ENCODE measurements around the gene COL11A2. TPM values are rescaled to one million over a fixed set of nuclear protein-coding genes. Genes with fewer than 3 reads are reported as not detected.

COL11A2 gene
- polyA plus RNA-seq, 1 donor from 2014 or later, result 9.8 TPM

DNA sequence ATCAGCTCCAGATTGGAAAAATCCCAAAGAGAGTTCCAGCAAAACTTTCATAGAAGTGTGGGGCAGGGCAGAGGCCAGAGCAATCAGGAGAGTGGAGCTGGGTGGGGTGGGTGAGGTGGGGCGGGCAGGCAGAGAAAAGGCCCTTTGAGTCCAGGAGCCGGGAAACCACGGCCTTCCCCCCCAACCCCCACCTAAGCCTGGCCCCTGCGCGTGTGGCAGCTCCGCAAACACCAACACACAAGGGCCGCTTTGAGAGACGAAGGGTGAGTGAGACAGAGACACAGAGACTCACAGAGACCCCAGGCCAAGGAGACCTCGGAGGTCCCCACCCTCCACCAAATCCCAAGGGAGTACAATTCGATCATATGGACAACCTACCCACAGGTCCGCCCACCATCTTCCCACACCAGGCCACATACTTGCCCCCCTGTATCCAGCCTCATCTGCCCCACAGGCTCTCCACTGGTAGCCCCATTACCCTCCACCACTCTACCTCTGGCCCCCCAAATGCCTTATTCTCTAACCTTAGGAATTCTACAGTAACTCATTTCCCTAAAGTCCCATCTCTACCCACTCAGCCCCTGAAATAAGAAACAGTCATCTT is 1.7 kb downstream of the COL11A2 start:
- H3K27me3 ChIP-seq (ENCODE audit: insufficient read depth, low read depth, low read length), result peaks cover 17% of the 10 kb centered on the region
- H3F3A ChIP-seq (ENCODE audit: insufficient read depth, low read length, poor library complexity, severe bottlenecking), result no peaks in the 10 kb centered on the region
- no peak overlapping the region for H3K27ac ChIP-seq (ENCODE audit: low read length)
- no peak overlapping the region for H3K9ac ChIP-seq (ENCODE audit: low read length)
- H3K36me3 ChIP-seq (ENCODE audit: insufficient read depth, low read length), result peaks cover 8% of the 10 kb centered on the region
- no peaks in the 10 kb centered on the region for H3K9me2 ChIP-seq (ENCODE audit: insufficient read depth, low read length)
- H2AFZ ChIP-seq (ENCODE audit: low read depth, low read length), result no peak overlapping the region
- no peak overlapping the region for H3K4me2 ChIP-seq (ENCODE audit: low read length)
- no peaks in the 10 kb centered on the region for H3K9me3 ChIP-seq (ENCODE audit: low read length)
- no peaks in the 10 kb centered on the region for H3K79me2 ChIP-seq (replicated peaks; ENCODE audit: insufficient read depth, low read length)
- no peak for TF ChIP-seq POLR2AphosphoS5 (IDR thresholded peaks at IDR 0.05)
- no peak for TF ChIP-seq MXI1 (conservative IDR thresholded peaks at IDR 0.05; ENCODE audit: poor library complexity, severe bottlenecking)
- TF ChIP-seq RAD21 (conservative IDR thresholded peaks at IDR 0.05), result no peak
- TF ChIP-seq TAF1 (IDR thresholded peaks at IDR 0.05; ENCODE audit: low read depth), result no peak
- TF ChIP-seq SMC3 (conservative IDR thresholded peaks at IDR 0.05; ENCODE audit: poor library complexity), result no peak
- no peak for TF ChIP-seq EP300 (conservative IDR thresholded peaks at IDR 0.05; ENCODE audit: poor library complexity, severe bottlenecking)
- TF ChIP-seq CTCF (IDR thresholded peaks at IDR 0.05; ENCODE audit: poor library complexity, severe bottlenecking), result no peak
- TF ChIP-seq EZH2 (IDR thresholded peaks at IDR 0.05; ENCODE audit: borderline replicate concordance, insufficient read depth, low read length, poor library complexity, severe bottlenecking), result no peak
- no peak for TF ChIP-seq REST (IDR thresholded peaks at IDR 0.05; ENCODE audit: borderline replicate concordance)
- H3K4me3 ChIP-seq (ENCODE audit: low read length), result no peak overlapping the region
- H4K20me1 ChIP-seq (ENCODE audit: insufficient read depth), result no peaks in the 10 kb centered on the region

DNA sequence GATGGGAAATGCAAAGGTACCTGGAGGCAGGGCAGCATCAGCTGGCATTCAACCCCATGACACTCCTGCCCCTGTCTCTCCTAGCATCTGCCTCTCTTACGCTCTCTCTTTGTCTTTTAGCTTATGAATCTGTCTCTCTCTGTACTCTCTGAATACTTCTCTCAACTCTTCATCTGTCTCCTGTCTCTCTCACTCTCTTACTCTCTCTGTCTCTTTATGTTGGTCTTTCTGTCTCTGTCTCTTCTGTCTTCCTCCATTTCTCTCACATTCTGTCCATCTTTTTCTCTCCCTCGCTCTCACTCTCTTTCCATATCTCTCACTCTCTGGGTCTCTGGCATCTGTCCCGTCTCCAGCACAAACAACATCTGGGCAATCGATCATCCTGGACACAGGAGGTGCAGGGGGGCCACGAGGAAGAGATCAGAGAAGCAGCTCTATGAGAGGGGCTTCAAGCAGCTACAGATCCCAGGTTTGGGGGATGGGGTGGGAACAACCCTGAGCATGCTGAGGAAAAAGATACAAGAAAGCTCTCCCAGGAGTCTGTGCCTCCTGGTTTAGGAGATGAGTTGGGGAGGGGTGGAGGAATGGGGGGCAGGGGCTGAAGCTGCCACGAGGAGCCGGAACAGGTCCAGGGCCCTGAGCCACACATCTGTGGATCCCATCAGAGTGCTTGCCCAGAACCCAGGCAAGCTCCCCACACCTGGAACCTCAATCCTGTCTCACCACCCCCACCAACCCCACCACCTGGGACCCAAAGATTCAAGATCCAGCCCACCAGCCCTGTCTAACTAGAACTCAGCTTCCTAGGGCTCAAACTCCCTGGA is 2.4 kb downstream of the COL11A2 start:
- TF ChIP-seq TAF1 (IDR thresholded peaks at IDR 0.05; ENCODE audit: low read depth) (no peak), EZH2 (IDR thresholded peaks at IDR 0.05; ENCODE audit: borderline replicate concordance, insufficient read depth, low read length, poor library complexity, severe bottlenecking) (no peak), SMC3 (conservative IDR thresholded peaks at IDR 0.05; ENCODE audit: poor library complexity) (no peak), CTCF (IDR thresholded peaks at IDR 0.05; ENCODE audit: poor library complexity, severe bottlenecking) (no peak), MXI1 (conservative IDR thresholded peaks at IDR 0.05; ENCODE audit: poor library complexity, severe bottlenecking) (no peak), RAD21 (conservative IDR thresholded peaks at IDR 0.05) (no peak), POLR2AphosphoS5 (IDR thresholded peaks at IDR 0.05) (no peak), REST (IDR thresholded peaks at IDR 0.05; ENCODE audit: borderline replicate concordance) (no peak), EP300 (conservative IDR thresholded peaks at IDR 0.05; ENCODE audit: poor library complexity, severe bottlenecking) (no peak)
- H3K9me2 ChIP-seq (ENCODE audit: insufficient read depth, low read length), result no peaks in the 10 kb centered on the region
- H3K79me2 ChIP-seq (replicated peaks; ENCODE audit: insufficient read depth, low read length), result no peaks in the 10 kb centered on the region
- no peak overlapping the region for H3K4me2 ChIP-seq (ENCODE audit: low read length)
- no peaks in the 10 kb centered on the region for H3K9me3 ChIP-seq (ENCODE audit: low read length)
- no peak overlapping the region for H3K27ac ChIP-seq (ENCODE audit: low read length)
- H3F3A ChIP-seq (ENCODE audit: insufficient read depth, low read length, poor library complexity, severe bottlenecking), result no peaks in the 10 kb centered on the region
- H4K20me1 ChIP-seq (ENCODE audit: insufficient read depth), result no peaks in the 10 kb centered on the region
- peaks cover under 1% of the 10 kb centered on the region for H3K36me3 ChIP-seq (ENCODE audit: insufficient read depth, low read length)
- no peak overlapping the region for H3K9ac ChIP-seq (ENCODE audit: low read length)
- H2AFZ ChIP-seq (ENCODE audit: low read depth, low read length), result no peak overlapping the region
- no peak overlapping the region for H3K4me3 ChIP-seq (ENCODE audit: low read length)
- H3K27me3 ChIP-seq (ENCODE audit: insufficient read depth, low read depth, low read length), result peaks cover 17% of the 10 kb centered on the region
